Anterior cingulate cortex (tissue), 58 donors: ENCODE data around the gene PITX3.

Experiments used
- DNase-seq, 58 donors: peaks; one replicate each; lab custom pipeline; 2025; lab: John Stamatoyannopoulos, UW

PITX3 gene

DNA sequence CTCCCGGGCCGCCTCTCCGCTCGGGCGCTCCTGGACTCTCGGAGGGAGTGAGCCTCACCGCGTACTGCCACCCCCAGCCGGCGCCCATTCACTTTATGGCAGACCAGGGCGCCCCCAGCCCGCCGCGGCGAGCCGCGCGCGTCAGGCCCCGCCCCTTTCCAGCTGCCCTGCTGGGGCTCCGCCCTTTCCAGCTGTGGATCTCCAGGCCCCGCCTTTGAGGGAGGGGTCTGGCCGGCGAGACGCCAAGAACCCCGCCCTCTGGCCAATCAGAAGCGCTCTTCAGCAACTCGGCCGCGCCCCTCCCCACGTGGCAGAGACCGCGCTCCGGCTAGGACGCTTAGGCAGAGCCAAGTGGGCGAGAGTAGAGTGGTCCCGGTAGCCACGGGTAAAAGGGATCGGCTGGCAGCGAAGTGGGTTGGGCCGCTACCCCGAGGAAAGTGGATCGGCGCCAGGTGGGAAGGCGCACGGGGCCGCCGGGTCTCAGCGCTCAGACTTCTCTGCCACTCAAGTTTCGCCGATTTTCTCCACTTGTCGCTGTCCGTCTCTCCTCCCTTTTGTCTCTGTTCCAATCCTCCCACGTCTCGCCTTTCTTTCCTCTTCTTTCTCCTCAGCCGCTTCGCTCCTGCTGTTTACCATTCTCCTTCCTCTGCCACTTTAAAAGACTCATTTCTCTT, at the start of gene PITX3:
TSS of gene PITX3 (minus strand) at position 69 of the 674 bp plus-strand sequence. CDS start 9,432 bp downstream, outside the sequence.
- DNase-seq = peak in 52 of 58 donors; percentile 9 to 82 (median 48)

DNA sequence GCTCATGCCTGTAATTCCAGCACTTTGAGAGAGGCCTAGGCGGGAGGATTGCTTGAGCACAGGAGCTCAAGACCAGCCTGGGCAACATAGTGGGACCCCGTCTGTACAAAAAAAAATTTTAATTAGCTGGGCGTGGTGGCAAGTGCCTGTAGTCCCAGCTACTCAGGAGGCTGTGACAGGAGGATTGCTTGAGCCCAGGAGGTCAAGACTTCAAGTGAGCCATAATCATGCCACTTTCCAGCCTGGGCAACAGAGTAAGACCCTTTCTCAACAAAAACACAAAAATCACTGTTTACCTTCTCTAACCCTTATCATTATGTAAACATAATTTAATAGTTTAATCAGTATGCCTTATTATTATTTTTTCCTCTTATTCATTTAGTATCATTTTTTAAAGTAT, 48.5 kb upstream of the PITX3 start:
- DNase-seq = no peak

DNA sequence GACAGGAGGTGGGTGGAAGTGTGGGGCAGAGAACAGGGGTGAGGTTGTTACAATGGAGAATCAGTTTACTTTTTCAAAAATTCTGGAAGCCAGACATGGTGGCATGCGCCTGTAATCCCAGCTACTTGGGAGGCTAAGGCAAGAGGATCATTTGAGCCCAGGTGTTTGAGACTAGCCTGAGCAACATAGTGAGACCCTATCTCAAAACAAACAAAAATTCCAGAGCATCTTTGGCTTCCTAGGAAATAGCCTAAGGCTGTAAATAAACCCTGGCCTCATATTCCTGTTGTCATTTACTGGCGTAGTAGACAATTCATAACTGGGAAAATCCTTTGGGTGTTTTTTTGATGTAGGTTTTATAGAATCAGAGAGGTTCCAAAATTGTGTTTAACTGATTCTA, 48.0 kb upstream of the PITX3 start:
- DNase-seq = no peak

GRCh38 chr10:102287991-102288390, 46.7 kb upstream of the PITX3 start:
- no peak for DNase-seq

- DNase-seq = no peak
These were observed 46.2 kb upstream of the PITX3 start for GRCh38 chr10:102287538-102287937.

DNA sequence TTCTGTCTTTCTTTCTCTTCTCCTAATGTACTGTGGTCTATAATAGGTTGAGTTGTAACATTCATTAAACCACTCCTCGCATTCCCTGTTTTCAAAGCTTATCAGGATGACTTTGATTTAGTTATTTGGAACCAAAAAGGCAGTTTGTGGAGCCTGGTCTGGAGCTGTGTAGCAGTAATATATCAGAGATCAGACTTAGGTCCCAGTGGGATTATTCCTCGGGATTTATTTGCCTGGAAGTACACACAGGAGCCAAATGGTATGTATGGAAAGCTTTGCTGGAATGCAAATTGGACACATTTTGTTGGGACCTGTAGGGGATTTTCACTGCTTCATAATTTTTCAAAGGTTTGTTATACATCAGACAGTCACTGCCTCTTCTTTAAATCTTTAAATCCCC, 44.9 kb upstream of the PITX3 start:
- no peak for DNase-seq

GRCh38 chr10:102285133-102285532, 43.8 kb upstream of the PITX3 start:
- no peak for DNase-seq

DNA sequence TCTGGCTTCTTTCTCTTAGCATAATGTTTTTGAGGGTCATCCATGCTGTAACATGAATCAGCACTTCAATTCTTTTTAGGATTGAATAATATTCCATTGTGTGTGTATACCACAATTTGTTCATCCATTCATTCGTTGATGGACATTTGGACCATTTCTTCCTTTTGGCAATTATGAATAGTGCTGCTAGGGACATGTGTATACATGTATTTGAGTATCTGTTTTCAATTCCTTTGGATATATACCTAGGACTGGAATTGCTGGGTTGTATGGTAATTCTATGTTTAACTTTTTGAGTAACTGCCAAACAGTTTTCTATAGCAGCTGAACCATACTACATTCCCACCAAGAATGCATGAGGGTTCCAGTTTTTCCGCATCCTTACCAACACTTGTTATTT, 43.2 kb upstream of the PITX3 start:
- DNase-seq = no peak

DNA sequence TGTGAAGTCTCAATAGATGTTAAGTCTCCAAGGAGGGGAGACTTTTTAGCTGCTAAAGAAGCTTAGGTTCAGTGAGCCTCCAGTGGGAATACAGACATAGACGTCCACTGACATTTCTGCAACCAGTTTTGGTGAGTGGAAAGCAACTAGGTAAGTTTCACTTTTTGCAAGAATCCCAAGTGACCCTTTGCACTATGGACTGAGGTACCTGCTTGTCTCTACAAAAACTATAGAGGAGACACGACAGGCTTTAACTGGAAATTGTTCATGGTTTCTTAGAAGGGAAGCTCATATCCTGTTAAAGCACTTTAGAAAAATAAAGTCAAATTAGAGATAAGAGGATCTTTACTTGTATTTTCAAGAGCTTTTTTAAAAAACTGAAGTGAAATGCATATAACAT, 42.6 kb upstream of the PITX3 start:
- DNase-seq = no peak

DNA sequence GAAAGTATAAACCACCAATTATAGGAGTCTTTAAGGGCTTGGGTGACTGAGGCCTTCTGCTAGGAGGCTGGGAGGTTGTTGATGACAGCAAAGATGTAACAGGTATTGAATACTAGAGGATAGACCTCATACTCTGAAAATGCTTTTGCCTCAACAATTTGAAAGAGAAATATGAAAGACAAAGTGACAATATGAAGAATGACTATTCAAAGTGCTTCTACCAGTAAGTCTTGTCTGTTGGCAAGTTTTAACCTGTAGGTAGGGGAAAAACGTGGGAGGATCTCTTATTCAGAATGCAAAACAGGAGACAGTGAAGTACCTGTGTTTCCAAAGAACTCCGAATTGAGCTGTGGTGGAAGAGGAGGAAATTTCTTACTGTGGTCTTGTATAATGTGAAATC, 42.2 kb upstream of the PITX3 start:
- no peak for DNase-seq

DNA sequence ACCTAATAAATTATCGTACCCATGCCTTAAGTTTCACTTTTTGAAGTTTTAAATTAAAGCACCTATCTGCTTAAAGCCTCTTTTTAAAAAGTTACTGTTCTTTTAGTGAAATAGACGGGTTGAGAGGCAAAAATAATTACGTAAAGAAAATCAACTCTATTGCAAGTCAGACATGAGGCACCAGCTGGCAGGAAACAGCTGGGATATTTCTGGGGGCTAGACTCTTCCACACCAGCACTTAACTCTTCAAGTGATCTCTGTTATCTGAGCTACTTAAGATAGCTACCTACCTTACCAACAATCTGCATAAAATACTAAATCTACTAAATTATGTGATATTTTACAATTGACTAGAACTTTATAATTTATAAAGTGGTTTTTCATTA, 39.8 kb upstream of the PITX3 start:
- DNase-seq = no peak

- DNase-seq = peak in 12 of 58 donors; percentile 1 to 26 (median 3)
These were observed 39.2 kb upstream of the PITX3 start for GRCh38 chr10:102280397-102281101.

DNA sequence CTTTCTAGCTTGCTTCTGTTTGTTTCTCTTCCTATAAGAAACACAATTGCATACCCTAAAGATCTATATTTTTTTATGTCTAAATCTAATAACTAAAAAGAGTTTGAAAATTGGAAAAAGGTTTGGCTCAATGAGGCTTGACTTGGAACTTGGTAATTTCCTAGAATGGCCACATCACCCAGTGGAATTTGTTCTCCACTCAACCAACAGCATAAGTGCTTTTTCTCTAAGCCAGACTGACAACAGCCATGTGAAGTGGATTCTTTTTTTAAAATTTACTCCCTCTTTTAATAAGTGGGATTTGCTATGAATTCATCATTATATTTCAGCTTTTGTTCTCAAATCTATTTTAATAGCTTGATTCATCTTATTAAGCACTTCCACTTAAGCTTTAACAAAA, 37.8 kb upstream of the PITX3 start:
- DNase-seq = no peak

DNA sequence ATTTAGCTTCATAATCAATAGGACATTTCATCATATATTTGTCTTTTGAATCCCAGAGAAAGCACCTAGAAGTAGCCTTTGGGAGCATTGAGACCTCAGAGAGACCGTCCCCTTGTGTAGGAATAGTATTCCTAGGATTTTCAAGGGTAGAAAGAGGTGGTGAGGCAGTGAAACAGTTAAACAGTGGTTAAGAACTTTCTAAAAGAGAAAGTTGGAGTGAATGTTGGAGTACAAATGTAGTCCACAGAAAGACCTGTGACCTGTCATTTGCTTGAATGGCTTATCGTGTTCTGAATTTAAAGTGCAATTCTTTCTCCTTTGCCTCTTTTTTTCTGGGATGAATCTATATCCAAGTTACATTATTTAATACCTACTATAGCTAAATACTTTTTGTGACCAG, 34.0 kb upstream of the PITX3 start:
- DNase-seq = no peak

GRCh38 chr10:102274062-102274461, 32.8 kb upstream of the PITX3 start:
- DNase-seq = no peak

DNA sequence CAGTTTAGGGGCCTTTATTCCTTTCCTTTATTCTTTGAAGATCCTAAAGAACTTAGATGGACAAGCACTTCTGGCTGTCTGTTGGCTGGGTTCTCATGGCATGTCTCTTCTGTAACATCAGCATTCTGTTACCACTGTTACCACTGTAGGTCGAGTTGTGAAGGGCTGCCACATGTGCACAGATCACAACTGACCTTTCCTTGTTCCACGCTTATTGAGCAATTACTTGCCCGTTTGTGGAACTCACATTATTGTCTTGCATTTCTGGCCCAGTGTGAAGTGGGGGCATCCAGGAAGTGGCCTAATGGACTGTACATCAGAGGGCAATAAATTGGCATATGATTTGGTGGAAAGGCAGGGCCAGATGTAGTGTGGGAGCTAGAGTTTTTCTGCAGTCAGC, 27.7 kb upstream of the PITX3 start:
- no peak for DNase-seq

DNA sequence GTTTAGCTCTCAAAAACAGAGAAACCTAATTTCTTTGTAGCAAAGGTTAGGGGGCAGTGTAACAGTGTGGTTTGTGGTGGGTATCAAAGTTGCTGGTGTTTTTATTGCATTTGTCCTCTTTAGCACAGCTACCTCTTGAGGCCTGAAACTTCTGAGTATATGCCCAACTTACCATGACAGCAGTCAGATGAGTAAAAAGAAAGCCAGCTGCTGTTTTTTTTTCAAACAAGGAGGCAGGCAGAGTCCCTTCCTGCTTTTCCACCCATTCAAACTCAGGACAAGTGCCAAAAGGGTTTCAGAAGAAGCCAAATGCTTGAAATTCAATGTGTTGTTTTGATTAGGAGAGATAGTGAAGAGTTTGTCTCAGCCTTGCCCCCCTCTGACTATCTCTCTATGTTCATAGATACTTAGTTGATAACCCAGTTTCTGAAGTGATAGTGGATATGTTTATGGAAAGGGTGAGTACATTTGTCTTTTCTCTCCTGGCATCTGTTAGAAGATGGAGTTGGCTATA, 27.1 kb upstream of the PITX3 start:
- DNase-seq = no peak

- DNase-seq = no peak
These were observed 26.4 kb upstream of the PITX3 start for GRCh38 chr10:102267748-102268147.

- DNase-seq = no peak
These were observed 25.4 kb upstream of the PITX3 start for GRCh38 chr10:102266670-102267069.

GRCh38 chr10:102264371-102264770, 23.1 kb upstream of the PITX3 start:
- DNase-seq = no peak

DNA sequence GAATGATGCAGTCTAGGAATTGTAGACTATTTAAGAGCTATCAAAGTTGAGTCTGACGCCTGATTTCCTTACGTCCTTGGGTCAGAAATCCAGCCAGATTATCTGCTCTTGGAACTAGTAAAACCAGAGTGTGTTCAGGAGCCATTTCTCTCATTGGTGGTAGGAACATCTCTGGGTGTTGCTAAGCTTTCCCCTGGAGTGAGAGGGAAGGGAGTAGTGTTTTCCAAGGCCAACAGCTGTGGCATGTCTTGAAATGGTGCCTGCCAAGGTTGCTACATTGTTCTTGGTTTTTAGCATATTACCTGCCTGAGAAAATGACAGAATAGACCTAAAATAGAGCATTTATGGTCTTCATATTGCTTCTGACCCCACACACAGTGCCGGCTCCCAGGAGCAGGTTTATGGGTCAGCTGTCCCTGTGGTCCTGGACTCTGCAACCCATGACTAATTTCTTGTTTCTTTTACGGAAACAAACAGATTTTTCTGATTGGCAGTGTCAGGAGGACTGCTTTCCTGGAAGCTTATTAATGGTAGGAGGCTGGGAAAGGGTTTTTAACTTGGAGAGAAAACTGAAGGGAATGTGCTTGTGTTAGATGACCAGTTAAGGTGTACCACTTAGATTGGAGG, 21.5 kb upstream of the PITX3 start:
- no peak for DNase-seq

- no peak for DNase-seq
These were observed 20.5 kb upstream of the PITX3 start for GRCh38 chr10:102261842-102262241.
